ENCODE data around the gene MBNL2. TPM values are rescaled to one million over a fixed set of nuclear protein-coding genes. Genes with fewer than 3 reads are reported as not detected.
A peak's percentile ranks its signal among the peaks of the same experiment; 100 is the strongest.

MBNL2 gene
- total and polyA plus RNA-seq, 2 experiments from 2014 or later, result 46.7 to 79.5 TPM

DNA sequence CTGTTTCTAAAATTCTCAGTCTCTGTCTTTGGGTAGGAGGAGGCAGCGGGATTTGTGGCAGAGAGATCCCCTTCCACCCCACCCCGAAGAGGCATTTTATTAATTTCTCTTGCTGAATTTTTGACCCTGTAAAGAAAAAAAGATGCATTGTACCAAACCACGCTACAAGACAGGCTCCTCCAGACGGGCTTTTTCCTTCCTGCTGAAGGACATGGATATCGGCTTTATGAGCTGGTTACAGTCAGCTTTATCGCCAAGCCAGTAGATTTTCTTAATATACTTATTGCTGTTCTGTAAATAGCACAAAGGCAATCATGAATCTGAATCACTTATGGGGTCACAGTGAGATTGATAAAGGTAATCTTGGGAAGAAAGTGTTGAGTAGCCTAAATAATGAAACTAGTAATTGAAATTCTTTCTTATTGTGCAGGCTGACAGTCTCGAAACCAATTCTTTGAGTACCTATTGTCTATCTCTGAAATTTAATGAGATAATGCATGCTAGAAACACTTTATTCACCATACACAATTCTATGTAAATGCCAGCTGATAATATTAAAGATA is 24.5 kb downstream of the MBNL2 start:
- peak overlapping the region; percentile 69 for H3K9ac ChIP-seq
- H3K4me2 ChIP-seq (ENCODE audit: unreplicated experiment), result peak overlapping the region; percentile 81
- H3K9me2 ChIP-seq (ENCODE audit: insufficient read depth), result no peaks in the 10 kb centered on the region
- 18 to 24% methylated on average over 7 of the region's 7 CpGs for WGBS, 2 experiments (ENCODE audit: low coverage in 1 of 2, low lambda C conversion rate in 2 of 2, missing lambda C conversion rate in 2 of 2)
- peak overlapping the region; percentile 28 for H3K27ac ChIP-seq
- H2AFZ ChIP-seq, result peak overlapping the region; percentile 29
- peaks cover 100% of the 10 kb centered on the region for H3K79me2 ChIP-seq (ENCODE audit: insufficient read depth)
- H3K4me1 ChIP-seq (ENCODE audit: insufficient read depth), result peaks cover 66% of the 10 kb centered on the region
- DNase-seq, result peak; percentile 51
- H4K20me1 ChIP-seq (ENCODE audit: insufficient read depth), result no peaks in the 10 kb centered on the region
- H3K4me3 ChIP-seq, result peak overlapping the region; percentile 62
- H3K36me3 ChIP-seq (ENCODE audit: low read depth), result no peaks in the 10 kb centered on the region
- TF ChIP-seq EZH2 (IDR thresholded peaks at IDR 0.05; ENCODE audit: insufficient read depth, poor library complexity, severe bottlenecking), result no peak
- H3K27me3 ChIP-seq (replicated peaks; ENCODE audit: insufficient read depth), result no peaks in the 10 kb centered on the region
- H3F3A ChIP-seq (ENCODE audit: insufficient read depth), result peaks cover 30% of the 10 kb centered on the region
- no peaks in the 10 kb centered on the region for H3K9me3 ChIP-seq (ENCODE audit: low read depth)
- in situ Hi-C loops (cut with MboI), result no loop called here

DNA sequence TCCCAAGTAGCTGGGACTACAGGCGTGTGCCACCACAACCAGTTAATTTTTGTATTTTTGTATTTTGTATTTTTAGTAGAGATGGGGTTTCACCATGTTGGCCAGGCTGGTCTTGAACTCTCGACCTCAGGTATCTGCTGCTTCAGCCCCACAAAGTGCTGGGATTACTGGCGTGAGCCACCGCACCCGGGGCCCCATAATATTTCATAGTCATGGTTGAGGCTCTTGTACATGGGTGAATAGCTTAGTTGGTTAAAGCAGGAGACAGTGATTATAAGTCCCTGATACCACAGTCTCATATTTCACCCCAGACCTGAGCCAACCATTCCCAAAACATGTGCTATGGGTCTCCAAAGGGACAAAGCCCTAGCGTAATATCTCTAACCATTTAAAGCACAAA is 26.1 kb downstream of the MBNL2 start:
- peaks cover 99% of the 10 kb centered on the region for H3K79me2 ChIP-seq (ENCODE audit: insufficient read depth)

GRCh38 chr13:97249093-97249795 is 27.1 kb downstream of the MBNL2 start:
- no peaks in the 10 kb centered on the region for H3K27me3 ChIP-seq (replicated peaks; ENCODE audit: insufficient read depth)
- peak overlapping the region; percentile 44 for H3K4me2 ChIP-seq (ENCODE audit: unreplicated experiment)
- H3K27ac ChIP-seq, result 0 out of 2 replicates have a peak overlapping the region, but pooled peaks have one; percentile 17
- H3K9me2 ChIP-seq (ENCODE audit: insufficient read depth), result no peaks in the 10 kb centered on the region
- H3K4me1 ChIP-seq (ENCODE audit: insufficient read depth), result peaks cover 62% of the 10 kb centered on the region
- no peaks in the 10 kb centered on the region for H3K9me3 ChIP-seq (ENCODE audit: low read depth)
- no peak for DNase-seq
- 83 to 87% methylated on average over 5 of the region's 5 CpGs for WGBS, 2 experiments (ENCODE audit: low coverage in 1 of 2, low lambda C conversion rate in 2 of 2, missing lambda C conversion rate in 2 of 2)
- H3K9ac ChIP-seq, result peak overlapping the region; percentile 35
- peaks cover 99% of the 10 kb centered on the region for H3K79me2 ChIP-seq (ENCODE audit: insufficient read depth)
- TF ChIP-seq EZH2 (IDR thresholded peaks at IDR 0.05; ENCODE audit: insufficient read depth, poor library complexity, severe bottlenecking) (no peak), EZH2phosphoT487 (IDR thresholded peaks at IDR 0.05; ENCODE audit: insufficient read depth, low read depth) (no peak)
- in situ Hi-C loops (cut with MboI), result no loop called here
- no peaks in the 10 kb centered on the region for H4K20me1 ChIP-seq (ENCODE audit: insufficient read depth)
- peaks cover 24% of the 10 kb centered on the region for H3F3A ChIP-seq (ENCODE audit: insufficient read depth)
- no peak overlapping the region for H2AFZ ChIP-seq
- peak overlapping the region; percentile 29 for H3K4me3 ChIP-seq
- H3K36me3 ChIP-seq (ENCODE audit: low read depth), result no peaks in the 10 kb centered on the region

More for the DNA sequence above, 26.1 kb downstream of the MBNL2 start:
- peaks cover 66% of the 10 kb centered on the region for H3K4me1 ChIP-seq (ENCODE audit: insufficient read depth)
- WGBS, 2 experiments (ENCODE audit: low coverage in 1 of 2, low lambda C conversion rate in 2 of 2, missing lambda C conversion rate in 2 of 2), result 96 to 97% methylated on average over 6 of the region's 6 CpGs
- H3K36me3 ChIP-seq (ENCODE audit: low read depth), result no peaks in the 10 kb centered on the region
- no peaks in the 10 kb centered on the region for H3K27me3 ChIP-seq (replicated peaks; ENCODE audit: insufficient read depth)
- H3K9ac ChIP-seq, result no peak overlapping the region
- H3K4me3 ChIP-seq, result no peak overlapping the region
- H3F3A ChIP-seq (ENCODE audit: insufficient read depth), result peaks cover 30% of the 10 kb centered on the region
- H3K4me2 ChIP-seq (ENCODE audit: unreplicated experiment), result no peak overlapping the region
- TF ChIP-seq EZH2 (IDR thresholded peaks at IDR 0.05; ENCODE audit: insufficient read depth, poor library complexity, severe bottlenecking) (no peak), EZH2phosphoT487 (IDR thresholded peaks at IDR 0.05; ENCODE audit: insufficient read depth, low read depth) (no peak)
- in situ Hi-C loops (cut with MboI), result no loop called here
- no peaks in the 10 kb centered on the region for H3K9me2 ChIP-seq (ENCODE audit: insufficient read depth)
- H3K27ac ChIP-seq, result no peak overlapping the region
- DNase-seq, result no peak
- no peak overlapping the region for H2AFZ ChIP-seq
- no peaks in the 10 kb centered on the region for H4K20me1 ChIP-seq (ENCODE audit: insufficient read depth)
- no peaks in the 10 kb centered on the region for H3K9me3 ChIP-seq (ENCODE audit: low read depth)

DNA sequence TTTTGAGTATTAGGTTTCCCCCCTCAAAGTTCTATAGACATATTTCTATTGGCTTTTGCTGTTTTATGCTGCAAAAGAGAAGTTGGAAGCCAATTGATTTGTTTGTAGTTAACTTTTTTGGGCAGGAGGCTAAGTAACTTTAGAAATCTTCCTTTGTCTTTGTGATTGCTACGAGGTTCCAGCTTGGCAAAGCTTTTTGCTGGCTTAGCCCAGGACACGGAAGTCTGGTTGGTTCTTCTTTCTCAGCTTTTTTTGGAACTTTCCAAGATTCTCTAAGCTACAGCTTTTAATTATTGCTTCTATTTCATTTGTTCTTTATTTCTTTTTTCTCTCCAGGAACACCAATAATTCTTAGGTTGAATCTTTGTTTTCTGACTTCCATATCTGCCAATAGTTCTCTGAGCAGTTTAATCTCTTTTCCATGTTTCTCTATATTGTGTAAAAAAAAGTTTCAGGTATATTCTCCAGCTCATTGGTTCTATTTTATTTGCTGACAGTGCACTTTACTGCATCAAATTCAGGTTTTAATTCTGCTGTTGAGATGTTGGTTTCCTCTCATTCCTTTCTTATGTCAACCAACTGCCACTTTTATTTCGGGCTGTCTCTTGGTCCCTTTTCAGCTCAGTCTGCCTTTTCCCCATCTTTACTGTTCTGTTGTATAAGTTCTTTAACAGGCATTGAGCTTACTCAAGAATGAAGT is 27.8 kb downstream of the MBNL2 start:
- Histone ChIP-seq H3K9ac (peak overlapping the region; percentile 35), H3K79me2 (ENCODE audit: insufficient read depth) (peaks cover 99% of the 10 kb centered on the region), H3K9me2 (ENCODE audit: insufficient read depth) (no peaks in the 10 kb centered on the region), H4K20me1 (ENCODE audit: insufficient read depth) (no peaks in the 10 kb centered on the region), H3K27me3 (replicated peaks; ENCODE audit: insufficient read depth) (no peaks in the 10 kb centered on the region), H3K4me2 (ENCODE audit: unreplicated experiment) (peak overlapping the region; percentile 44), H3K27ac (peak overlapping the region; percentile 17), H2AFZ (no peak overlapping the region), H3K9me3 (ENCODE audit: low read depth) (no peaks in the 10 kb centered on the region), H3K4me3 (peak overlapping the region; percentile 29), H3F3A (ENCODE audit: insufficient read depth) (peaks cover 26% of the 10 kb centered on the region), H3K4me1 (ENCODE audit: insufficient read depth) (peaks cover 62% of the 10 kb centered on the region), H3K36me3 (ENCODE audit: low read depth) (no peaks in the 10 kb centered on the region)
- TF ChIP-seq EZH2 (IDR thresholded peaks at IDR 0.05; ENCODE audit: insufficient read depth, poor library complexity, severe bottlenecking) (no peak), EZH2phosphoT487 (IDR thresholded peaks at IDR 0.05; ENCODE audit: insufficient read depth, low read depth) (no peak)
- in situ Hi-C loops (cut with MboI), result no loop called here
- no peak for DNase-seq
- 31 to 42% methylated on average over 3 of the region's 3 CpGs for WGBS, 2 experiments (ENCODE audit: low coverage in 1 of 2, low lambda C conversion rate in 2 of 2, missing lambda C conversion rate in 2 of 2)
